Sigmoid colon (tissue), 4 donors: ENCODE measurements around the gene CDHR5.

ENCODE experiments used
- EP300 ChIP-seq, 4 donors: sonication (generic); formaldehyde crosslinking; IDR thresholded peaks; one replicate each; pipeline ENCODE4 v1.6.1; 2017; ENCODE audit warnings: antibody characterized with exemption in 4 of 4
- POLR2A ChIP-seq, 2 donors: fragments of 450-650 bp; IDR thresholded peaks; one replicate each; pipeline ENCODE4 v1.6.1; 2016; ENCODE audit warnings: antibody characterized with exemption in 2 of 2, mild to moderate bottlenecking in 2 of 2, moderate library complexity in 2 of 2
- POLR2AphosphoS5 ChIP-seq, 4 donors: sonication (generic); formaldehyde crosslinking; IDR thresholded peaks; one replicate each; pipeline ENCODE4 v1.6.1; 2017; ENCODE audit warnings: antibody characterized with exemption in 4 of 4
- TF ChIP-seq, protein P1 (sequence below), 4 experiments: fragments of 450-650 bp in 3 of 4; fragments of 200-600 bp in 1 of 4; IDR thresholded peaks; one replicate each; pipeline ENCODE4 v1.5.1; 2016 to 2019; ENCODE audit warnings: antibody characterized with exemption in 4 of 4, mild to moderate bottlenecking in 3 of 4, moderate library complexity in 2 of 4

DNA sequence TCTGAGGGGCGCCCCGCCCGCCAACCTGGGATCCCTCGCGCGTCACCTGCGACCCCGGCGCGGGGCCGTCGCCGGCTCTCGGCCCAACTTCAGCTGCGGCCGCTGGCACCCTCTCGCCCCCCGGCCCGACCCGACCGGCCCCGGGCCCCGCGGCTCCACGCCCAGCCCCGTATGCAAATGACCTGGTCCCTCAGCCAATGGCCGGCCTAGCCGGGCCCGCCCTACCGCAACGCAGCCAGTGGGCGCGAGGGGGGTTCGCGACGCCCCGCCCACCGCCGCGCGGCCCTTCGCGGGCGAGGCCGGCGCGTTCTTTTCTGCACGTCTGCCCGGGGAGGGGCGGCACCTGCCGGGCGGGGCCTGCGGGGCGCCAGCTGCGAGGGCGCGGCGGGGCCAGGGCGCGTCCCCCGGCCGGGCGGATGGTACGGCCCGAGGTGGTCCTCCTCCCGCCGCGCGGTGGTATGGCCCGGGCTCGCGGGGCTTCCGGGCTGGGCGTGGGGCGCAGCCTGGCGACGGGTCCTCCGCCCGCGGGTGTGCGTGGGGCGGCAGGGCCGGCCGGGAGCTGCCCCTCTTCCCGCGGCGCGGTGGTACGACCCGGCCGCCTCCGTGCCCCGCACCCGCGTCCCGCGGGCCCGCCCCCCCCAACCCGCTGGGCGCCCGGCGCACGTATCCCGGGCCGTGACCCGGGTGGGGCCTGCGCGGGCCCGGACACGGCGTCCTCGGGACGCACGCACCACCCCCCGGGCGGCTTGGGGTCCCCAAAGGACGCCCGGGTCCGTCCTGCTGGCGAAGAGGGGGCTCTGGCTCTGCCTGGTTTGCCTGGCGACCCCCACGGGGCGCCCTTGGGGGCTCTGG, 56.2 kb downstream of the CDHR5 start:
- TF ChIP-seq, protein P1, sequence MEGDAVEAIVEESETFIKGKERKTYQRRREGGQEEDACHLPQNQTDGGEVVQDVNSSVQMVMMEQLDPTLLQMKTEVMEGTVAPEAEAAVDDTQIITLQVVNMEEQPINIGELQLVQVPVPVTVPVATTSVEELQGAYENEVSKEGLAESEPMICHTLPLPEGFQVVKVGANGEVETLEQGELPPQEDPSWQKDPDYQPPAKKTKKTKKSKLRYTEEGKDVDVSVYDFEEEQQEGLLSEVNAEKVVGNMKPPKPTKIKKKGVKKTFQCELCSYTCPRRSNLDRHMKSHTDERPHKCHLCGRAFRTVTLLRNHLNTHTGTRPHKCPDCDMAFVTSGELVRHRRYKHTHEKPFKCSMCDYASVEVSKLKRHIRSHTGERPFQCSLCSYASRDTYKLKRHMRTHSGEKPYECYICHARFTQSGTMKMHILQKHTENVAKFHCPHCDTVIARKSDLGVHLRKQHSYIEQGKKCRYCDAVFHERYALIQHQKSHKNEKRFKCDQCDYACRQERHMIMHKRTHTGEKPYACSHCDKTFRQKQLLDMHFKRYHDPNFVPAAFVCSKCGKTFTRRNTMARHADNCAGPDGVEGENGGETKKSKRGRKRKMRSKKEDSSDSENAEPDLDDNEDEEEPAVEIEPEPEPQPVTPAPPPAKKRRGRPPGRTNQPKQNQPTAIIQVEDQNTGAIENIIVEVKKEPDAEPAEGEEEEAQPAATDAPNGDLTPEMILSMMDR (IDR thresholded peaks at IDR 0.05) = no peak
- no peak for TF ChIP-seq POLR2A (IDR thresholded peaks at IDR 0.05)
- TF ChIP-seq POLR2AphosphoS5 (IDR thresholded peaks at IDR 0.05) = peak in 3 of 4 donors; percentile 6 to 60 (median 57)
- TF ChIP-seq EP300 (IDR thresholded peaks at IDR 0.05) = no peak
